SK-N-SH (cell line): ENCODE results near the gene ARHGEF10L. TPM values are rescaled to one million over a fixed set of nuclear protein-coding genes. Genes with fewer than 3 reads are reported as not detected.
A peak's percentile ranks its signal among the peaks of the same experiment; 100 is the strongest.

ENCODE experiments used
- CTCF ChIA-PET: fragments of 300-600, 350-600 bp; formaldehyde crosslinking; extraction: SDS; loops from one replicate; lab custom pipeline; 2021; lab: Yijun Ruan, JAX
- POLR2A ChIA-PET: fragments of 350-600 bp; sonication (Branson Sonifier 250); formaldehyde crosslinking; extraction: SDS; loops from one replicate; lab custom pipeline; 2020; ENCODE audit warnings: antibody characterized with exemption, inconsistent platforms; lab: Yijun Ruan, JAX
- DNase-seq: peaks from one replicate; pipeline ENCODE4 v3.0.0; 2012
- H2AFZ ChIP-seq: fragments of 200-600 bp; sonication (generic); 2 replicates; pipeline ENCODE4 v1.8.1; 2016; ENCODE audit warnings: antibody characterized with exemption, mild to moderate bottlenecking, low read depth
- H3F3A ChIP-seq: fragments of 200-600 bp; sonication (generic); replicated peaks from 2 replicates; pipeline ENCODE3; 2016; ENCODE audit warnings: antibody characterized with exemption, mild to moderate bottlenecking; ENCODE audit not compliant: insufficient read depth
- H3K27ac ChIP-seq, 2 experiments: fragments of 200-500 bp in 1 of 2; fragments of 200-600 bp in 1 of 2; sonication (Bioruptor generic) in 1 of 2; sonication (generic), shearing (Covaris generic) in 1 of 2; 2 replicates each; pipeline versions ENCODE4 v1.5.1 to v1.6.1; 2014 to 2016; ENCODE audit warnings: low read depth in 2 of 2, inconsistent platforms in 1 of 2, low read length in 1 of 2, mild to moderate bottlenecking in 1 of 2, mixed read lengths in 1 of 2
- H3K27me3 ChIP-seq: fragments of 200-600 bp; sonication (generic), shearing (Covaris generic); 2 replicates; pipeline ENCODE4 v1.6.1; 2016; ENCODE audit warnings: mixed run types; ENCODE audit not compliant: insufficient read depth
- H3K36me3 ChIP-seq, 2 experiments: fragments of 200-500 bp in 1 of 2; fragments of 200-600 bp in 1 of 2; sonication (Bioruptor generic) in 1 of 2; sonication (generic) in 1 of 2; replicated peaks in 1 of 2; 2 replicates each; pipeline versions ENCODE3 to v1.5.1; 2014 to 2016; ENCODE audit warnings: low read length in 1 of 2, mild to moderate bottlenecking in 1 of 2; ENCODE audit not compliant: insufficient read depth in 2 of 2, control insufficient read depth in 1 of 2
- H3K4me1 ChIP-seq, 2 experiments: fragments of 200-500 bp in 1 of 2; fragments of 200-600 bp in 1 of 2; sonication (Bioruptor generic) in 1 of 2; sonication (generic), shearing (Covaris generic) in 1 of 2; 2 replicates each; pipeline versions ENCODE4 v1.5.1 to v1.6.1; 2014 to 2016; ENCODE audit warnings: low read depth in 1 of 2, low read length in 1 of 2, mixed run types in 1 of 2; ENCODE audit not compliant: insufficient read depth in 2 of 2, control insufficient read depth in 1 of 2
- H3K4me2 ChIP-seq: fragments of 200-600 bp; sonication (generic), shearing (Covaris generic); 2 replicates; pipeline ENCODE4 v1.6.1; 2017; ENCODE audit warnings: mixed run types
- H3K4me3 ChIP-seq, 2 experiments: fragments of 200-500 bp in 1 of 2; fragments of 200-600 bp in 1 of 2; sonication (Bioruptor generic) in 1 of 2; sonication (generic), shearing (Covaris generic) in 1 of 2; 2 replicates each; pipeline versions ENCODE4 v1.5.1 to v1.8.1; 2014 to 2016; ENCODE audit warnings: low read depth in 2 of 2, inconsistent platforms in 1 of 2, low read length in 1 of 2, mild to moderate bottlenecking in 1 of 2, mixed read lengths in 1 of 2, moderate library complexity in 1 of 2
- H3K79me2 ChIP-seq: fragments of 200-600 bp; sonication (generic); 2 replicates; pipeline ENCODE4 v1.8.1; 2017; ENCODE audit warnings: mild to moderate bottlenecking; ENCODE audit not compliant: insufficient read depth
- H3K9ac ChIP-seq: fragments of 200-600 bp; sonication (generic); 2 replicates; pipeline ENCODE4 v1.6.1; 2017; ENCODE audit warnings: mixed run types
- H3K9me2 ChIP-seq: fragments of 200-600 bp; sonication (generic); 2 replicates; pipeline ENCODE4 v1.6.1; 2017; ENCODE audit warnings: mixed run types
- H3K9me3 ChIP-seq: fragments of 200-600 bp; sonication (generic); 2 replicates; pipeline ENCODE4 v1.6.1; 2017; ENCODE audit warnings: mixed run types, mild to moderate bottlenecking, moderate library complexity
- H4K20me1 ChIP-seq: fragments of 200-600 bp; sonication (generic); 2 replicates; pipeline ENCODE4 v1.6.1; 2017; ENCODE audit warnings: mild to moderate bottlenecking, mixed run types; ENCODE audit not compliant: insufficient read depth
- CHD2 ChIP-seq: fragments of 150-350 bp; IDR thresholded peaks from 2 replicates; pipeline ENCODE4 v1.6.1; 2018; ENCODE audit warnings: low read length; ENCODE audit not compliant: partially characterized antibody
- CTCF ChIP-seq: fragments of 200-600 bp; sonication (generic); IDR thresholded peaks from 2 replicates; pipeline ENCODE4 v1.6.1; 2017; ENCODE audit warnings: antibody characterized with exemption, mild to moderate bottlenecking, moderate library complexity
- ELF1 ChIP-seq: IDR thresholded peaks from 2 replicates; pipeline ENCODE4 v1.4.0; 2012
- FOXJ3 ChIP-seq: sonication (generic); formaldehyde crosslinking; IDR thresholded peaks from 2 replicates; pipeline ENCODE4 v1.5.1; 2020; ENCODE audit warnings: mild to moderate bottlenecking, missing genetic modification reagents
- FOXM1 ChIP-seq: IDR thresholded peaks from 2 replicates; pipeline ENCODE4 v1.4.0; 2012; ENCODE audit warnings: low read depth, mild to moderate bottlenecking
- GATA2 ChIP-seq: sonication (generic); formaldehyde crosslinking; IDR thresholded peaks from 2 replicates; pipeline ENCODE4 v1.5.0; 2020; ENCODE audit warnings: mild to moderate bottlenecking, missing genetic modification reagents
- JUND ChIP-seq: IDR thresholded peaks from 2 replicates; pipeline ENCODE4 v1.4.0; 2012
- MEF2A ChIP-seq: IDR thresholded peaks from 2 replicates; pipeline ENCODE4 v1.4.0; 2012; ENCODE audit warnings: low read depth, borderline replicate concordance
- NFIC ChIP-seq: IDR thresholded peaks from 2 replicates; pipeline ENCODE4 v1.4.0; 2012; ENCODE audit warnings: borderline replicate concordance
- NRF1 ChIP-seq: IDR thresholded peaks from 2 replicates; pipeline ENCODE4 v1.6.1; 2012; ENCODE audit warnings: low read depth, mild to moderate bottlenecking, low read length
- PBX3 ChIP-seq: IDR thresholded peaks from 2 replicates; pipeline ENCODE4; 2012
- POLR2AphosphoS5 ChIP-seq: IDR thresholded peaks from 2 replicates; pipeline ENCODE4 v1.6.1; 2012; ENCODE audit warnings: low read depth, low read length
- RAD21 ChIP-seq: IDR thresholded peaks from 2 replicates; pipeline ENCODE4 v1.6.1; 2012; ENCODE audit warnings: mild to moderate bottlenecking, low read length
- RXRA ChIP-seq: IDR thresholded peaks from 2 replicates; pipeline ENCODE4 v1.4.0; 2012; ENCODE audit warnings: low read depth, mild to moderate bottlenecking, borderline replicate concordance
- SMC3 ChIP-seq: IDR thresholded peaks from 2 replicates; pipeline ENCODE4 v1.6.1; 2012; ENCODE audit warnings: low read depth, low read length, improper control_type of control experiment
- TAF1 ChIP-seq: IDR thresholded peaks from 2 replicates; pipeline ENCODE4 v1.6.1; 2012; ENCODE audit warnings: low read depth, mild to moderate bottlenecking, low read length, moderate library complexity, borderline replicate concordance
- TEAD4 ChIP-seq: IDR thresholded peaks from 2 replicates; pipeline ENCODE4 v1.4.0; 2012; ENCODE audit warnings: mild to moderate bottlenecking, borderline replicate concordance; ENCODE audit not compliant: insufficient read depth
- WGBS: methylation state at CpG from one replicate; pipeline ENCODE4 v1.1.6; 2017; ENCODE audit warnings: low lambda C conversion rate; 5-methylcytosine and 5-hydroxymethylcytosine counted together
- polyA plus RNA-seq, 3 experiments: library from polyadenylated mRNA; depleted of rRNA; stranded (reverse); fragments of >200 nt; gene quantifications; 2 replicates each; pipeline ENCODE4 v1.2.3, GENCODE V29; 2012
- TF ChIP-seq, protein P1 (sequence below): IDR thresholded peaks from 2 replicates; pipeline ENCODE4 v1.4.0; 2012; ENCODE audit warnings: low read depth, borderline replicate concordance

Gene ARHGEF10L
- polyA plus RNA-seq, 1 of the 3 experiments (the other 2 are of a cell fraction), result 12.5 TPM

DNA sequence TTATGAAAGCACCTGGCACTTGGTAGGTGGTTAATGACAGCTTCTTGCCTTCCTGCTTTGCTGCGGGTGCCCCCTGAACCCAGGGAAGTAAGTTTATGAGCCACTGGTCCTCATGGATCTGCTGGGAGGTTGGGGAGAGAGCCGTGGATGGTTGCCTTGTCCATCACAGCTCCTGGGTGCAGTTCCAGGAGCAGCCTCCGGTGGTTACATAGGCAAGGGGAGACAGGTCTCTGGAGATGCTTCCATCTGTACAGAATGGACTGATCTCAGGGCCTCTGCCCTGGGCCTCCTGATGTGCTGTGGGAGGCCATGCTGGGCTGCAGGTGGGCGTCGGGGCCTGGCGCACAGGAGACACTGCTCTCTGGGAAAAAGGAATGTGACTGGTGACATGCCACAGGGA is 31.6 kb upstream of the ARHGEF10L start:
- Histone ChIP-seq H3K4me2 (no peak overlapping the region), H3K27ac (no peak overlapping the region), H3F3A (no peaks in the 10 kb centered on the region), H4K20me1 (no peaks in the 10 kb centered on the region), H3K9me3 (no peaks in the 10 kb centered on the region), H2AFZ (no peak overlapping the region), H3K4me3 (no peak overlapping the region), H3K9ac (no peak overlapping the region), H3K79me2 (no peaks in the 10 kb centered on the region), H3K4me1 (no peaks in the 10 kb centered on the region), H3K27me3 (no peaks in the 10 kb centered on the region), H3K36me3 (no peaks in the 10 kb centered on the region), H3K9me2 (no peaks in the 10 kb centered on the region)
- TF ChIP-seq CTCF, result peak; percentile 35
- no peak for TF ChIP-seq POLR2AphosphoS5
- TF ChIP-seq RAD21, result no peak
- TF ChIP-seq FOXJ3, result no peak
- no peak for TF ChIP-seq TEAD4
- peak; percentile 51 for DNase-seq
- no CpG with 5 or more reads among the region's 6 CpGs for WGBS
- ChIA-PET POLR2A (no interaction called here), CTCF (interaction anchor here (0.6 to 22.2 kb wide), 13 partner anchors 9 to 184 kb away, joined by 3 to 707 read pairs (median 4); no protein-coding TSS in a partner anchor)

GRCh38 chr1:17509363-17509762 is 30.1 kb upstream of the ARHGEF10L start:
- H3K4me1 ChIP-seq, result no peaks in the 10 kb centered on the region
- no peaks in the 10 kb centered on the region for H3F3A ChIP-seq
- no peak overlapping the region for H3K27ac ChIP-seq
- H3K9me2 ChIP-seq, result no peaks in the 10 kb centered on the region
- no peaks in the 10 kb centered on the region for H3K79me2 ChIP-seq
- WGBS, result 82% methylated on average over 5 of the region's 8 CpGs
- H2AFZ ChIP-seq, result no peak overlapping the region
- H3K36me3 ChIP-seq, result no peaks in the 10 kb centered on the region
- TF ChIP-seq JUND, result no peak
- TF ChIP-seq PBX3, result no peak
- TF ChIP-seq POLR2AphosphoS5, result no peak
- no peak for TF ChIP-seq ELF1
- TF ChIP-seq, all 33 proteins: peak for 0
- Histone ChIP-seq H3K27me3 (no peaks in the 10 kb centered on the region), H3K4me3 (no peak overlapping the region), H3K4me2 (no peak overlapping the region), H3K9me3 (no peaks in the 10 kb centered on the region), H3K9ac (no peak overlapping the region), H4K20me1 (no peaks in the 10 kb centered on the region)
- POLR2A ChIA-PET, result no interaction called here
- CTCF ChIA-PET, result interaction anchor here (0.7 to 22.2 kb wide), 4 partner anchors 15 to 140 kb away, joined by 3 to 707 read pairs (median 4); no protein-coding TSS in a partner anchor
- no peak for DNase-seq

DNA sequence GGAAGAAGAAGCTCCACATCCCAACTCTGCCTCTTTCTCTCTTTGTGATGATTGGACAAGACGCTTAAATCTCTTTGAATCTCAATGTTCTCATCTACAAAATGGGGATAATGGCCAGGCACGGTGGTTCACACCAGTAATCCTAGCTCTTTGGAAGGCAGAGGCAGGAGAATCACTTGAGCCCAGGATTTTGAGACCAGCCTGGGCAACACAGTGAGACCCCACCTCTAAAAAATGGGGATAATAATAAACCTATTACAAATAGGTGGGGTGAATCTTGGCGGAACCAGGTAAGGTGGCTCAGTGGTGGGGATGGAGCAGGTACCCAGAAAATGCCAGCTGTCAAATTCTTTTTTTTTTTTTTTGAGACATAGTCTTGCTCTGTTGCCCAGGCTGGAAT is 29.4 kb upstream of the ARHGEF10L start:
- CTCF ChIA-PET, result interaction anchor here (0.6 to 22.2 kb wide), 4 partner anchors 8 to 102 kb away, joined by 3 to 707 read pairs (median 17); no protein-coding TSS in a partner anchor
- TF ChIP-seq TEAD4 (no peak), FOXM1 (no peak), TAF1 (no peak), NRF1 (no peak), NFIC (no peak), RXRA (no peak), MEF2A (no peak), GATA2 (CRISPR knock-in tag) (no peak), SMC3 (no peak), CHD2 (no peak)
- TF ChIP-seq, protein P1, sequence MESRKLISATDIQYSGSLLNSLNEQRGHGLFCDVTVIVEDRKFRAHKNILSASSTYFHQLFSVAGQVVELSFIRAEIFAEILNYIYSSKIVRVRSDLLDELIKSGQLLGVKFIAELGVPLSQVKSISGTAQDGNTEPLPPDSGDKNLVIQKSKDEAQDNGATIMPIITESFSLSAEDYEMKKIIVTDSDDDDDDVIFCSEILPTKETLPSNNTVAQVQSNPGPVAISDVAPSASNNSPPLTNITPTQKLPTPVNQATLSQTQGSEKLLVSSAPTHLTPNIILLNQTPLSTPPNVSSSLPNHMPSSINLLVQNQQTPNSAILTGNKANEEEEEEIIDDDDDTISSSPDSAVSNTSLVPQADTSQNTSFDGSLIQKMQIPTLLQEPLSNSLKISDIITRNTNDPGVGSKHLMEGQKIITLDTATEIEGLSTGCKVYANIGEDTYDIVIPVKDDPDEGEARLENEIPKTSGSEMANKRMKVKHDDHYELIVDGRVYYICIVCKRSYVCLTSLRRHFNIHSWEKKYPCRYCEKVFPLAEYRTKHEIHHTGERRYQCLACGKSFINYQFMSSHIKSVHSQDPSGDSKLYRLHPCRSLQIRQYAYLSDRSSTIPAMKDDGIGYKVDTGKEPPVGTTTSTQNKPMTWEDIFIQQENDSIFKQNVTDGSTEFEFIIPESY, result no peak
- WGBS, result 88% methylated on average over 3 of the region's 3 CpGs

More for the DNA sequence above, 29.4 kb upstream of the ARHGEF10L start:
- Histone ChIP-seq H3K36me3 (no peaks in the 10 kb centered on the region), H4K20me1 (no peaks in the 10 kb centered on the region), H3K9me2 (no peaks in the 10 kb centered on the region), H3K4me2 (no peak overlapping the region), H3K79me2 (no peaks in the 10 kb centered on the region), H3K9me3 (no peaks in the 10 kb centered on the region), H3F3A (no peaks in the 10 kb centered on the region), H2AFZ (no peak overlapping the region), H3K27me3 (no peaks in the 10 kb centered on the region), H3K27ac (no peak overlapping the region), H3K4me3 (no peak overlapping the region), H3K9ac (no peak overlapping the region), H3K4me1 (no peaks in the 10 kb centered on the region)
- no peak for DNase-seq
- POLR2A ChIA-PET, result no interaction called here
